SKM-1 (cell line): ENCODE measurements around the gene KRT40.

Source experiments
- DNase-seq: peaks from one replicate; lab custom pipeline; 2025; ENCODE audit not compliant: unreplicated experiment; lab: John Stamatoyannopoulos, UW

KRT40 gene

DNA sequence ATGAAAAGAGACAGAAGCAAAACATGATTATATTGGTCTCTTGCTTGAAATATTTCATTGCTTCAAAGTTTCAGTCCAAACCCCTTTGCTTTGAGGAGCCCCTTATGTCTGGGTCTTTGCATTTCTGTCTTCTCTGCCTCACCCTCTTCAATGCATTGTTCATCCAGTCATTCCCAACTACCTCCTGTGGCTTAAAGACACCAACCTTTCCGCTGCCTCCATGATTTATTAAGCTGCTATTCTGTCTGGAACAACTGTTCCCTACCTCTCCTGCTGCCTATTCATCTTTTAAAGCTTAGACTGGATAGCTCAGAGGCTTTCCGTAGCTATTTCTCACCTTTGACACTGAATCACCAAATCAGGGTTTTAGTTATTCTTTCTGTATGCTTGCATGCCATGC is 13.2 kb upstream of the KRT40 start:
- no peak for DNase-seq

DNA sequence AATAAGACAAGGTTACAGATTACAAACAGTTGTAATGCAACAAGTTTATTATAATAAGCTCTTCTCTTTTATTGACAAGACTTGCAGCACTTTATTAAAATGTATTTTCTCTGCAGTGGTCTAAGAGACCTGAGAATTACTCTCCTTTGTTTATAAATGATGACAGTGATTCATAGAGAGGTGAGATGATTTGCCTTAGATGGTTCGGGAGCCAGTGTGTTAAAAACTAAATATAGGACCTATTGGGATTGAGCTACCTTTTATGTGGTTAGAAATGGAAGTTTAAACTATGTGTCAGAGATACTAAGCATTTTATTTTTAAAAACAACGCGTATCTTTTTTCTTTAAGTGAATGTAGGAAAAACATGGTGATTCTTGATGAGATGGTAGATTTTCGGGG is 12.7 kb upstream of the KRT40 start:
- DNase-seq: no peak

DNA sequence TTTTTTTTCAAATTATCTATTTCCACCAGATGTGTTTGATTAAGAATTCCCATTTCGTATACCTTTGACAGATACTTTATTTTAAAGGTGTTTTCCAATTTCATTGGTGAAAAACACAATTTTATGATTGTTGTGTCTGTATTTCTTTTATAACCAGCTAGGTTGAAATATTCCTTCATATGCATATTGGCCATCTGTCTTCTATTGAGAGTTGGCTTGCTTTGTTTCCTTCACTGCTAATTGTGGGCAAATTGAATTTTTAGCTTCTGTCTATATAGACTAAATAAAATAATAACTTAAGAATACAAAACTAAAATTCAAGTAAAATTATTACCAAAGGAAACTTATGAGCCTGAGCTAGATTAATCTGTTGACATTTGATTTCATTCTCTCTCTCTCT is 11.0 kb upstream of the KRT40 start:
- DNase-seq: no peak

DNA sequence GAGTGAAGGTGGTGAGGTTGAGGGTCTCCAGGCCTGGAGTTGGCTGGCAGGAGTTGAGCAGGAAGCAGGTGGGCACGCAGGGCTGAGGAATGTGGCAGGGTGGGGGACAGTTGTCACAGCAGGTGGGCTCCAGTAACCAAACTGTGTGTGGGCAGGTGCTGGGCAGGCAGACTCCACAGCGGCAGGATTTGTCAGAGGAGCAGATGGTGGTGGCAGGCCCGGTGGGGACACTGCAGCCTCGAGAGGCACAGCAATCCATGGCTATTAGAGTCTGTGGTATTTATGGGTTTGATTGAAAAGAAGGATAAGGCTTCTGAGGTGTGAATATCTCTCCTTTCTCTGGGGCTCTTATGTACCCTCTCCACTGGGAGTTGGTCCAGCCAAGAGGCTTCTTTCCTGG is 9.7 kb upstream of the KRT40 start, which contains the start of gene KRTAP3-3:
KRTAP3-3 (minus strand) TSS at position 326 of the 400 bp plus-strand sequence; CDS start at position 259, 67 bp downstream.
- DNase-seq: no peak

DNA sequence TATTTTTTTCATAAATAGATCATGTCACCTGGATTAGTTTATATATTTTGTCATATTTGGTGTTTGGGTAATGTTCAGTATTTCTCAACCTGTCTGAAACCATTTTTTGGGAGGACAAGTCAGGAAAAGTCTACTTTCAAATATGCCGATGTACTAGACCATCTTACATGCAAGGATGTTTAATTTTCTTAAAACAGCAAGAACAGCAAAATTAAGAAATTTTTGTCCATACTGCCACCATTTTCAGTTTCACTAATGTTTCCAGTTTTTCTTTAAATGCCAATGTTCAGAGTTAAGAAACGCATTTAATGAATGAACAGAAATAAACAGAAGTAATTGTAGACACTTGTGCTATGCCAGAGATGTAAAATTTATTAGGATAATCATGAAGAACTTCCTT is 9.0 kb upstream of the KRT40 start:
- no peak for DNase-seq

DNA sequence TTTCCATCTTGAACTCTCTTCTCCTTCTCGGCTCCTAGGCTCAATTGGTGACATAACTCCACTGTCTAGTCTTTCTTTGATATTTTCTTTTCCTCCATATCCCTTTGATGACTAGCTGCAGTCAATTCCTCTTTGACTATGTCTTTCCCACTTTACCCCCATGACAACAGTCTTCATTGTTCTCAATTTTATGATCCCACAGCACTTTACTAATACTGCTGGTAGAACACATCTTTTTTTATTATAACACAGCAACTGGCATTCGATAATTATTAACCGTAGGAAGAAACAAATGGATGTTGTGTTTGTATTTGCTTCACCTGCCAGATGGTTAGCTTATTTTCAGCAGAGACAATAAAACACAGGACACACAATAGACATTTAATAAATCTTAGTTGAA is 8.5 kb upstream of the KRT40 start:
- no peak for DNase-seq

DNA sequence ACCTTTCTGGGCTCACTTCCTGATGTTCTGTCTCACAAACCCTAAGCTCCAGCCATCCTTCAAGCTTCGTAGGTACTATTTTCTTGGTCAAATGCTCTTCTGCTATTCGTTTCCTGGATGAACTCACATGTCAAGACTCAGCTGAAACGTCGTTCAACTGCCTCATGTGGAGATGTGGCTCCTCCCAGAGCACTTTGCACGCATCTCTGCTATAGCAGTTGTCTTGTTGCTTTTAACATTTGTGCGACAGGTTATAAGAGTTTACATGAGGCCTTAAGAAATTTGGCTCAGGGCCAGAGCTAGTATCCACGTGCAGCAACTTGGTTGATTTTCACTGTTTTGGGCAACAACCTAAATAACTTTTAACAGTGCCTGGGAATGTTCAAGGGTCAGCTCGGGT is 2.8 kb upstream of the KRT40 start:
- DNase-seq: no peak

DNA sequence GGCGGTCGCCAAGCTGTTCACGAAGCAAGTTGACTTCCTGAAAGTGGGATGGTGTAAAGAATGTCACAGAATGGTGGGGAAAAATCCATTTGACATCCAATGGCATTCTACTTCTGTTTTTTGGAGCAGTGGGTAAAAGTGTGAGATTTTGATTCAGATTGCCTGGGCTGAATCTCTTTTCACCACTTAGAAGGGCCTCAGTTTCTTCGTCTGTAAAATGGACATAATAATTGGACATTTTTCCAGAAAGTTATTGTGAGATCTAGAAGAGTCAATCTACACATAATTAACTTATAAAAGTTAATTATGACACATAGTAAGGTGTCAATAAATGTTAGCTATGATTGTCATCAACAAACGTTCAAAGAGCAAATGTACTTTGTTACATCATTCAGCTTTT is 3.0 kb downstream of the KRT40 start:
- no peak for DNase-seq

DNA sequence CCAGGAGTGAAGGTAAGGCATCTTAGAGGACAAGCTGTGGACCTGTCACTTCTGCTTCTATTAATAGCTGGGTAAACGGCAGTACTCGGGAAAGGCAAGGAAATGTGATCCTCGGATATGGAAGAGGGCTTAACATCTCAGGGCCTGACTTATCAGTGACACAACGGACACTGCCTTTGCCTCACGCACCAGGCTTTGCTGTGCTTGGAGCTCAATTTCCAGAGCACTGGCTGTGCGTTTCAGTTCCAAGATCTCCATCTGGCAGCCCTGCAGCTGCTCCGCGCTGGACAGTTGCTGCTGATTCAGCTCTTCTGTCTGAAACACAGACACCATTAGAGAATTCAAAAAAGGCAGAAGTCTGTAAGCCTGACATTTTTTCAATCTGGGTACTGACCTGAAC is 3.5 kb downstream of the KRT40 start:
- DNase-seq: no peak

DNA sequence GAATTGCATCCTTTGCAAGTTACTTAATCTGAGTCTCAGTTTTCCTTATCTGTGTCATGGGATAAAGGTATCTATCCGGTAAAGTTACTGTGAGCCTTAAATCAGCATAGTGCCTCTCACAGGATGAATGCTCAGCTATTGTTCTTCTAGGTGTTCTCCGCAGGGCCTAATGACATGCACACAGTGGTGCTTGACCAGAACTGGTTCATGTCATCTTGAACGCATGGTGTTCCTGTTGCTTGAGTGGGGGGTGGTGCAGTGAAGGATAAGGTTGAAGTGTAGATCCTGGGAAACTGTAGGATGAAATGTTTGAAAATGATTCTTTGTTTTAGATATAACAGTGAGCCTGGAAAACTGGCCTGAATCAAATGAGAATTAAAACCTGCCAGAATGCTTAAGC is 4.0 kb downstream of the KRT40 start:
- no peak for DNase-seq

DNA sequence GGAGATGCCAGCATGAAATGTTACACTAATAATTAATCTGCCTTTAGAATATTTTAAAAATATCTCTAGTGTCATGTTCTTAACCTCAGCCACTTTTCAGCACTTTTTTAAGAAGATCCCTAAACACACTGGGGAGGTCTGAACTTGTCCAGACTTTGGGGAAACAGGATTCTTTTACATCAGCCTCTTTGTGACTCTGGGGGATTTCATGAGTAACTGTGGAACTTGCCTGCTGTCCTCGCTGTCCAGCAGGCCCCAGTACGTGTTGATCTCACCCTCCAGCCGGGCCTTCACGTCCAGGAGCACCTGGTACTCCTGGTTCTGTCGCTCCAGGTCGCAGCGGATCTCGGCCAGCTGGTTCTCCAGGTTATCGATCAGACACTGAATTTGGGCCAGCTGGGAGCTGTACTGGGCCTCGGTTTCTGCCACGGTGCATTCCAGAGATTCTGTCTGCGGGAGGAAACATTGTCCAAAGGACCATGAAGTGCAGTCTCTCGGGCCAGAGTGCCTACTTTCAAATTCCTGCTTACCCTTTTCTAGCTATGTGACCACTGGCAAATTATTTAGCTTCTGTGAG is 5.5 kb downstream of the KRT40 start:
- no peak for DNase-seq

DNA sequence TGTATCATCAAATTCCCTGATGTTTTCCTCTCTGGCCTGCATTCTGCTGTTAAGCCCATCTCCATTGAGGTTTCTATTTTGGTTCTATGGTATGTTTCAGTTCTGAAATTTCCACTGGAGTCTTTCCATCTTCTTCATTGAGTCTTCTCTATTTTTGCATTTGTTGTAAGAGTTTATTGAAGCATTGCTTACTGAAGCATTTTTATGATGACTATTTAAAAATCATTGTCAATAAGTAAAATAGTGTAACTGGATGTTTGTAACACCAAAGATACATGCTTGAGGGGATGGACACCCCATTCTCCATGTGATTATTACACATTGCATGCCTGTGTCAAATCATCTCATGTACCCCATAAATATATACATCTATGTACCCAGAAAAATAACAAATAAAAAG is 8.6 kb downstream of the KRT40 start:
- no peak for DNase-seq

DNA sequence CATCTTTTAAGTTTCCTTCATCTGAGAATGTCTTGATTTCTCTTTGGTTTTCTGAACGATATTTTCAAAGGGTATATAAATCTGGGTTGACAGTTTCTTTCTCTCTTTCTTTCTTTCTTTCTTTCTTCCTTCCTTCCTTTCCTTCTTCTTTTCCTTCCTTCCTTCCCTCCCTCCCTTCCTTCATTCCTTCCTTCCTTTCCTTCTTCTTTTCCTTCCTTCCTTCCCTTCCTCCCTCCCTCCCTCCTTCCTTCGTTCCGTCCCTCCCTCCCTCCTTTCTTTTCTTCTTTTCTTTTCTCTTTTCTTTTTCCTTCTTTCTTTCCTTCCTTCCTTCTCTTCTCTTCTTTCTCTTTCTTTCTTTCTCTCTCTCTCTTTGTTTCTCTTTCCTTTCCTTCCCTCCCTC is 9.8 kb downstream of the KRT40 start:
- no peak for DNase-seq

DNA sequence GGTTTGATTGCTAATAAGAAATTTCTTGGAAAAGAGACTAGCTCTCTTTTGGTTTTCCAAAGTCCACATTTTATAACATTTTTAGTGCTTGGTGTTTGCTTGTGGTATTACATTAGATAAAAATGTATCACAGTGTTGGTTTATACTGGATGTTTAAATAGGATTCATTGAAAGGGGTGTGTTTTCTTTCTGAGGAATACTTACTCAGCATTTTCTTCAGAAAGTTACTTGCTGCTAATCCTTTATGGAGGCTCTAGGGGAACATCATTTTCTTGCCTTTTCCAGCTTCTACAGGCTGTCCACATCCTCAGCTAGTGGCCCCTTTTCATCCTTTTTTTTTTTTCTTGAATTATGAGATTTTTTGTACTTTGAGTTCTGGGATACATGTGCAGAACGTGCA is 16.5 kb downstream of the KRT40 start:
- DNase-seq: no peak

DNA sequence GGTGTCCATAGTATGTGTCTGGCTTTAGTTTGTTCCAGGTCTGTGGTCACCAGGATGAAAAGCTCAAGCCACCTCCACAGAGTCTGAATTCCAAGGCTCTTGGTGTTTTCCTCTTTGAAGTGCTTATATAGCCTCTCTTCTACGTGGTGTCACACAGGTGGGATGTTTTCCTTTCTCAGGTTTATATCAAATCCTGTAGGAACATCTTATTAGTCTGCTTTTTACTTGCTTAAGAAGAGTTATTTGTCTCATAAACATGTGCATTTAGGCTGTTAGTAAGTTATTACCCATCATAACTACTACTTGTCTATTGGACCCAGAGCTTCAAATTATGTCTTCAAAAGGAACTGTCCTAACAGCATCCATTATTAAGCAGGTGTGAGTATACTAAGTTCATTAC is 17.3 kb downstream of the KRT40 start, which contains the start of gene KRT39:
KRT39 (minus strand) TSS at position 101 of the 400 bp plus-strand sequence; CDS start at position 9, 92 bp downstream.
- no peak for DNase-seq

DNA sequence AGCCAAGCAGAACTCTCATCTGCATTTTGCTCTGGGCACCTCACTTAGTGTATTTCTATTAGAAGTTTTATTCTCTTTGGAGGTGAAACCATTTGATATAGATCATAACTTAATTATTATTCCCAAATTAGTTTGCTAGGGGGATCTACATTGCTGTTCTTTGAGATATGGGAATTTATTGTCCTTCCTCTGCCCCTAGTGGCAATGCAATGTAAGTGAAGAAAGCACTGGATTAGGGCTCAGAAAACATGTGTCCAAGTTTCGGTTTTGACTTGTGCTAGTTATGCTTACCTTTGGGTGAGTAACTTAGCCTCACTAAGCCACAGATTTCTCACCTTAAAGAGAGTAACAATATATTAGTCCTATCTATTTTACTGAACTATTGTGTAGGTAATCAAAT is 20.3 kb downstream of the KRT40 start:
- no peak for DNase-seq

DNA sequence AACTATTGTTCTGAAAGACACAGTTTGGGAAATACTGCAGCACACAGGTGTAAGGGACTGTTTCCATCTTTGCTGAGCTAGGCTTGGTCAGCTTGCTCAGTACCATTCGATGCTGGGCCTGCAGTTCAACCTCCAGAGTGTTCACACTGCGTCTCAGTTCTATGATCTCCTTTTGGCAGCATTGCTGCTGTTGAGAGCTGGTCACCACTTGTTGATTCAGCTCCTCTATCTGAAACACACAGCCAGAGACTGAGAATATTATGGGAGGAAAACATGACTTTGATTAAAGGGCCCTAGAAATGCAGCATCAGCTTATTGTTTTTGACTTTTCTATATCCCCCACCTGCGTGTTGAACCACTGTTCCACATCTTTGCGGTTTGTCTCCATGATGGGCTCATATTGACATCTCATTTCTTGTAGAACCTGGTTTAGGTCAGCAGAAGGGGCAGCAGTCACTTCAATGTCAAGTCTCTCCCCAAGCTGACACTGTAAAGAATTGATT is 22.0 kb downstream of the KRT40 start:
- DNase-seq: no peak

DNA sequence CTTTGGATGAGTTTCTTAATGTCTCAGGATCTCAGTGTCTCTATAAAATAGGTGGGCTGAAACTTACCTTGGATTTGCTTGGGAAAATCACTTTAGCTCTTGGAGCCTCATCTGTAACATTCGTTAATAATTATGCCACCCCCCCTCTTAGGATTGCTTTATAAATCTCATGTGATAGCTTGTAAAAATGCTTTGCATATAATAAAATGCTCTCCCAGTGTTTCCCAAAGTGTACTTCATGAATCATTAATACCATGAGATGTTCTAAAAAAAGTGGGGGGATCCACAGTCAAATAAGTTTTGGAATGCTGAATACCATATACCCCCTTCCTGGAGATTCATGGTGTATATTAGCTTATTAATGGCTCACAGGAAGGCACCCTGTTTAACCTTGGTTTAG is 22.5 kb downstream of the KRT40 start:
- DNase-seq: no peak

DNA sequence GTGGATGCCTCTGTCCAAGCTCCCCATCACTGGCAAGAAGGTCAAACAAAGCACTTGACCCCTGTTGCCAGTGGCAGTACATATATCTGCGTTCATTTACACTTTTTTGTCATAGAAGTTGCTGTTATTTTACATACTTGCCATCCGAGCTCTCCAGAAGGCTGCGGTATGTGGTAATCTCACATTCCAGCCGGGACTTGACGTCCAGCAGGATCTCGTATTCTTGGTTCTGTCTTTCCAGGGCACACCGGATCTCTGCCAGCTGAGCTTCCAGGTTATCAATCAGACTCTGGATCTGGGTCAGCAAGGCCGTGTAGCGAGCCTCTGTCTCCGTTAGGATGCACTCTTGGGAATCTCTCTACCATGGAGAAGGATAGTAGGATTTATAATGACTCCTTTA is 24.0 kb downstream of the KRT40 start:
- DNase-seq: no peak

DNA sequence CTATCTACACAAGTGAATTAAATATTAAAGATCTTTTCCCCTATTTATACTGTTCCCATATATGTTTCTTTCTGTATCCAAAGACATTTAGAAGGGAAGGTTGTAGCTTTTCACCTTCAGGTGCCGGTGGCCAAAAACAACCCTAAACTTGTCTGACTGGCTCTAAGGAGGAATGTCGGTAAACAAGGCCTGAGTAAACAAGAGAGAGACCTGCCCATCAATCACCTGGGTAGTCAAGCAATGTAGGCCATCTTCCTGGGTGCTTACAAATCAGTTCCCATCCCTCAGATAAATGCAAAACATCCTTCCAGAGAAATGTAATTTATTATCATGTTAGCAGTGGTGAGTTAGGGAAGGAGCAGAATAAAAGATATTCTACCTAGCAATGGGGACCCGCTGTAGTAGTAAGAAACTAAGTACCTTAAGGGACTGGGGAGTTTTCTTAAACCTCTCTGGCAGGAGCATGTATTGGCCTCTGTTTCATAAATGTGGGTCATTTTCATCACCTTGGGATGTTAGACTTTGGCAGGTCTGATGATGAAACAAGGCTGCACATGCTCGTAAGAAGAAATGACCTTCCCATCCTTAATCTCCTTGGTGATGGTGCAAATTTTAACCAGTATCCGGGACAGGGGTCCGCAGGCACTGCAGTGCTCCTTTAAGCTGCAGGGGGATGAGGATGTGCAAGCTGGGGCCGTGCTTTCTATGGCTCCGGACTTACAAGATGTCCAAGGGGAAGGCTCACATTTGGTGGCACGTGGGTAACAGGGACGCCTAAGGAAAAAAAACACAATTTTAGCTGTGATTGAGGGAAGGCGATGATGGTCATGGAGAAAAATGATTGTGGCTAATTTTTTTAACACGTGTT is 25.8 kb downstream of the KRT40 start:
- DNase-seq: no peak

DNA sequence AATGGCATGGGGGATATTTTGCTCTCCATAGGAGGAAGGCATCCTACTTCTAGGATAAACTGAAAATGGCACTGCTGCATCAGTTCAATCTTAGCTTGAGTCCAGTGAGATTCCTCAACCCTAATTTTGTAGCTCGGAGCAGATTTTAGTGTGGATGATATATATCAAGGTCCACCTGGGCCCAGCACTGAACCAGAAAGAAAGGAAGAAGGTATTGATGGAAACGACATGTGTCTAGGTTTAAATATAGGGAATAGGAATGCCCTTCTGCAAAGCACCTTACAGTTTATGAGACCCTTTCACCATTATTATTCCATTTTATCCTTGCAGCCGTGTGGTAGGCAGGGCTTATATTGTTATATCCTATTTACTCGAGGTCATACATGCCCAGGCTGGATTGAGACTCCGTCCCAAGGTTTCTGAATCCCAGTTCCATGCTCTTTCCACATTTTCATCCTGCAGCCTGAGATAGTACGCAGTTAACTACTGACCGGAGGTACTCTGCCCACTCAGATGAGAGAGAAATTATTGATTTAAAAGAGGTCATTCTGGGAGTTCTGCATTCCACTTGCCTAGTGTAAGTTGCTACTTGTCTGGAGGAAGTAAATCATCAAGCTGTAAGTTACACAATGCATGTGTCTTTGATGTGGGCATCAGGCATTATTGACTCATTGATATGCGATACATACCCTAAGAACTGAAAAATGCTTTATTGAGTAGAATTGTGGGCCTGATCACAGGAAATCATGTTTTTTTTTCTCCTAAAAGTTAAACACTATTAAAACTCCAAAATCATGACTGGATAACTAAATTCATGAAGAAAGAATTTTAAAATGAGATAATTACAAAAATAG is 27.5 kb downstream of the KRT40 start:
- no peak for DNase-seq

DNA sequence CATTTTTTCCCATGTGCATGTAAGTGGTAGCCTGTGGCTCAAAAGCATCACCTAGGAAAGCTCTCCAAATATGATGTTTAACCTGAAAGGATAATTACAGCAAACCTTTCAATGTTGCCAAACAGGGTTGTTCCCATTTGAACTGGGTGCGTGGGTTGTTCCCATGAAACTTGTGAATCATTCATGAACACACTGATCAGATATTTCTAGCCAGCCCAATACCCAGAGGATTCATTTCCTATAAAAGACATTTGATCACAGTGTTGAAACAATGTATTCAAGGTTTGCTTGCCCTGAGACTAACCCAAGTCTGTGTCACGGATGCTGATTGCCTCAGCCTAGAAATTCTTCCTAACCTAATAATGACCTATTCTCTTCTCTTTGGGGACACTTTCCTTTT is 30.2 kb downstream of the KRT40 start:
- DNase-seq: no peak
